Esophagus (tissue), 2 donors: ENCODE measurements around the gene UROC1. TPM values are rescaled to one million over a fixed set of nuclear protein-coding genes. Genes with fewer than 3 reads are reported as not detected.

ENCODE experiments used
- H3K27ac ChIP-seq, 2 donors: one replicate each; pipeline ENCODE4 v1.5.1; 2013; ENCODE audit warnings: low read depth in 2 of 2, mild to moderate bottlenecking in 2 of 2, inconsistent platforms in 1 of 2, low read length in 1 of 2, moderate library complexity in 1 of 2
- H3K27me3 ChIP-seq, 2 donors: one replicate each; pipeline ENCODE4 v1.6.1; 2013; ENCODE audit warnings: low read length in 2 of 2, control low read depth in 1 of 2, mild to moderate bottlenecking in 1 of 2; ENCODE audit not compliant: insufficient read depth in 2 of 2, control insufficient read depth in 1 of 2
- H3K36me3 ChIP-seq, 2 donors: one replicate each; pipeline ENCODE4 v1.6.1; 2013; ENCODE audit warnings: low read length in 1 of 2; ENCODE audit not compliant: control insufficient read depth in 2 of 2, insufficient read depth in 2 of 2
- H3K4me1 ChIP-seq, 2 donors: one replicate each; pipeline ENCODE4 v1.6.1; 2013; ENCODE audit warnings: low read length in 1 of 2; ENCODE audit not compliant: control insufficient read depth in 2 of 2, insufficient read depth in 2 of 2
- H3K4me3 ChIP-seq, 2 donors: one replicate each; pipeline ENCODE4 v1.5.1; 2013; ENCODE audit warnings: low read length in 2 of 2, mild to moderate bottlenecking in 2 of 2, low read depth in 1 of 2, moderate library complexity in 1 of 2
- H3K9me3 ChIP-seq, 2 donors: one replicate each; pipeline ENCODE4 v1.6.1; 2013; ENCODE audit warnings: mild to moderate bottlenecking in 2 of 2, low read depth in 1 of 2, low read length in 1 of 2, moderate library complexity in 1 of 2; ENCODE audit not compliant: control insufficient read depth in 2 of 2, insufficient read depth in 1 of 2
- WGBS, 2 donors: extraction: QIAGEN DNeasy Blood & Tissue Kit; methylation state at CpG; one replicate each; pipeline ENCODE4 v1.1.7; 2013; 5-methylcytosine and 5-hydroxymethylcytosine counted together
- polyA plus RNA-seq, 2 donors: library from polyadenylated mRNA; stranded (reverse); fragments of 200-250 nt; gene quantifications; one replicate each; pipeline ENCODE4 v1.2.3, GENCODE V29; 2013
- donor health status: healthy with polysubstance abuse.
- donor health status: Bipolar disorder and iron deficiency.

Gene UROC1
- polyA plus RNA-seq, 2 donors, result not detected

GRCh38 chr3:126483321-126483761 lies 34.2 kb downstream of the UROC1 start:
- no peaks in the 10 kb centered on the region for H3K9me3 ChIP-seq
- no peaks in the 10 kb centered on the region for H3K27me3 ChIP-seq
- no peaks in the 10 kb centered on the region for H3K36me3 ChIP-seq
- H3K4me1 ChIP-seq, result peaks cover 0 to 3% of the 10 kb centered on the region in 2 donors
- H3K4me3 ChIP-seq, result no peak overlapping the region
- H3K27ac ChIP-seq, result no peak overlapping the region
- WGBS, 2 donors, result 84 to 88% methylated on average over 14 of the region's 14 CpGs

- Histone ChIP-seq H3K36me3 (no peaks in the 10 kb centered on the region), H3K9me3 (no peaks in the 10 kb centered on the region), H3K4me1 (peaks cover 0 to 3% of the 10 kb centered on the region in 2 donors), H3K4me3 (no peak overlapping the region), H3K27ac (no peak overlapping the region), H3K27me3 (no peaks in the 10 kb centered on the region)
- 81 to 95% methylated on average over 15 of the region's 15 CpGs for WGBS, 2 donors
These were observed 34.9 kb downstream of the UROC1 start for GRCh38 chr3:126482503-126483255.

GRCh38 chr3:126481808-126482502 lies 35.6 kb downstream of the UROC1 start:
- no peaks in the 10 kb centered on the region for H3K36me3 ChIP-seq
- no peak overlapping the region for H3K27ac ChIP-seq
- no peaks in the 10 kb centered on the region for H3K9me3 ChIP-seq
- no peaks in the 10 kb centered on the region for H3K27me3 ChIP-seq
- WGBS, 2 donors, result 83 to 85% methylated on average over 16 of the region's 16 CpGs
- H3K4me1 ChIP-seq, result peaks cover 0 to 2% of the 10 kb centered on the region in 2 donors
- no peak overlapping the region for H3K4me3 ChIP-seq

GRCh38 chr3:126480861-126481260 lies 36.7 kb downstream of the UROC1 start:
- H3K9me3 ChIP-seq, result no peaks in the 10 kb centered on the region
- H3K36me3 ChIP-seq, result no peaks in the 10 kb centered on the region
- 67 to 69% methylated on average over 8 of the region's 8 CpGs for WGBS, 2 donors
- no peak overlapping the region for H3K27ac ChIP-seq
- H3K4me1 ChIP-seq, result no peaks in the 10 kb centered on the region
- H3K4me3 ChIP-seq, result no peak overlapping the region
- H3K27me3 ChIP-seq, result no peaks in the 10 kb centered on the region

- H3K27ac ChIP-seq, result no peak overlapping the region
- H3K9me3 ChIP-seq, result no peaks in the 10 kb centered on the region
- no peaks in the 10 kb centered on the region for H3K27me3 ChIP-seq
- H3K36me3 ChIP-seq, result no peaks in the 10 kb centered on the region
- WGBS, 2 donors, result 80 to 84% methylated on average over 5 of the region's 5 CpGs
- H3K4me1 ChIP-seq, result no peaks in the 10 kb centered on the region
- no peak overlapping the region for H3K4me3 ChIP-seq
These were observed 37.4 kb downstream of the UROC1 start for GRCh38 chr3:126480206-126480605.

- 87 to 89% methylated on average over 1 of the region's 1 CpG for WGBS, 2 donors
- Histone ChIP-seq H3K27ac (no peak overlapping the region), H3K27me3 (no peaks in the 10 kb centered on the region), H3K4me3 (no peak overlapping the region), H3K36me3 (no peaks in the 10 kb centered on the region), H3K4me1 (no peaks in the 10 kb centered on the region), H3K9me3 (no peaks in the 10 kb centered on the region)
These were observed 37.9 kb downstream of the UROC1 start for GRCh38 chr3:126479642-126480041.

DNA sequence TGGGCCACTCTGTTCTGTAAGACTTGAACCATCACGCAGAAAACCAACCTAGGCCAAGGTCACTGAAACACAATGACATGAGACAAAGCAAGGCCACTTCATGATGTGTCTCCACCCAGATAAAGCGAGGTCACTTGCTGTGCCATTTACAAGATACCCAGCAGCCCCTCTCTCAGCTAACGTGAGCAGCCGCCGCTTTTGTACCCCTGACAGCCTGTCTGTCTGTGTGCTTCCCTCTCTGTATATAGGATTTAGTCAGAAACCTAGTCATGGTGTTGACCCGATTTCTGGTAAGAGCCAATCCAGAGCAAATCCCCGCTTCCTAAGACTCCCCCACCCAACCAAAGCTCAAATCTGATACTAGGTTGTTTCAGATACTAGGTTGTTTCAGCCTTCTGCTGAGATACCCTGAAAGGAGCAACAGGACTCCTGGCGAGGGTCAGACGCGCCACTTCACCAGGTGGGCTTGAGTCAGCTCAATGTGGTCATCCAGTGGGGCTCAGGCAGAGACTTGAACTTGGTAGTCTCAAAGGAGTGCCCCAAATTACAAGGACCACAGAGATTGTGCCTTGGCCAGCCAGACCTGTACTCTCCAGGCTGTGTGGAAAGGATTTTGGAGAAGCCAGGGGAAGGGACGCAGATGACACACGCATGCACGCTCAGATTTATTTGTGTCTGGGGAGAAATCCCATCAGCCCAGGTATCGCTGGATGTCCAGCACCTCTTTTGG lies 38.8 kb downstream of the UROC1 start:
- H3K27ac ChIP-seq, result no peak overlapping the region
- H3K4me1 ChIP-seq, result peaks cover 1% of the 10 kb centered on the region in 2 donors
- no peaks in the 10 kb centered on the region for H3K36me3 ChIP-seq
- H3K9me3 ChIP-seq, result no peaks in the 10 kb centered on the region
- H3K4me3 ChIP-seq, result no peak overlapping the region
- no peaks in the 10 kb centered on the region for H3K27me3 ChIP-seq
- WGBS, 2 donors, result 96 to 97% methylated on average over 14 of the region's 14 CpGs

GRCh38 chr3:126477061-126477380 lies 40.6 kb downstream of the UROC1 start:
- Histone ChIP-seq H3K27me3 (no peaks in the 10 kb centered on the region), H3K9me3 (no peaks in the 10 kb centered on the region), H3K4me3 (no peak overlapping the region), H3K27ac (peak overlapping the region in 1 of 2 donors; percentile 24), H3K4me1 (peaks cover 2 to 12% of the 10 kb centered on the region in 2 donors), H3K36me3 (no peaks in the 10 kb centered on the region)
- WGBS, 2 donors, result 67 to 68% methylated on average over 4 of the region's 4 CpGs

GRCh38 chr3:126476166-126477060 lies 41.2 kb downstream of the UROC1 start:
- Histone ChIP-seq H3K27ac (peak overlapping the region; percentile 90 to 91), H3K9me3 (no peaks in the 10 kb centered on the region), H3K27me3 (no peaks in the 10 kb centered on the region), H3K4me1 (peaks cover 2 to 13% of the 10 kb centered on the region in 2 donors), H3K36me3 (no peaks in the 10 kb centered on the region), H3K4me3 (peak overlapping the region; percentile 64 to 76)
- WGBS, 2 donors, result 15 to 18% methylated on average over 47 to 62 of the region's 66 CpGs
